GM10248 (cell line): ENCODE measurements around the gene ABHD13.
"Not testable (repeated sequence)": the region's sequence is repeated elsewhere in the genome, so short reads cannot be mapped to it uniquely, and the experiment has no call there.

ENCODE experiments used
- CTCF ChIA-PET: fragments of 300-600 bp; sonication (Branson Sonifier 250); formaldehyde crosslinking; extraction: SDS; loops from one replicate; lab custom pipeline; 2021; ENCODE audit warnings: antibody characterized with exemption; lab: Yijun Ruan, JAX
- POLR2A ChIA-PET: fragments of 350-650 bp; sonication (Branson Sonifier 250); formaldehyde crosslinking; extraction: SDS; loops from one replicate; lab custom pipeline; 2020; ENCODE audit warnings: antibody characterized with exemption; lab: Yijun Ruan, JAX
- DNase-seq: peaks from one replicate; pipeline ENCODE4 v3.0.0; 2012; ENCODE audit errors: extremely low spot score
- TF ChIP-seq, protein P1 (sequence below): IDR thresholded peaks from 2 replicates; pipeline ENCODE4 v1.5.1; 2012; ENCODE audit warnings: mild to moderate bottlenecking, low read depth; ENCODE audit errors: extremely low read depth, missing control alignments, control extremely low read depth

Gene ABHD13

DNA sequence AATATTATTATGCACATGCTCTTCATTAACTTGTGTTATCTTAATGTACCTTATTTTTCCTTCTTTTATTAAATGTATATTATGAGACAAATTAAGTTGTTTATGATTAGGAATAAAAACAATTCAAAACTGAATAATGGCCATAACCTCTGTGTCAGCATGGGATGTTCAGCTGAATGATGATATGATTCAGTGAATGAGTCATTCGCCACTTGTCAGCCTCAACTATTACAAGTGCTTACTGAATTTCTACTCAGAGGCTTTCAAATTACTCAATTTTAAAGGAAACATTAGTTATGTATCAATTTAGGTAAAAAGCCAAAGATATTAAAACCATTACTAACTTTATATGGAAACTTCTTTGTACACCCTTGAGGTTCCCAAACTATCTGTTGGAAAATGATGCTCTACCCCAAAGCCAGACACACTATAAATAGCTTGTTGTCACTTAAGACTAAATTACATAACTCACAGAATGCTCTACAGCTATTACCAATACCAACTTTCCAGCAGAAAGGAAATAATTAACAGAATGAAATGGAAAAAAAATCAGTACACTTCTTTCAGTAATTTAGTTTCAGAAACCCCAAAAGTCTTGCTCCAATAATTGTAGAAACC, 17.3 kb upstream of the ABHD13 start:
- TF ChIP-seq, protein P1, sequence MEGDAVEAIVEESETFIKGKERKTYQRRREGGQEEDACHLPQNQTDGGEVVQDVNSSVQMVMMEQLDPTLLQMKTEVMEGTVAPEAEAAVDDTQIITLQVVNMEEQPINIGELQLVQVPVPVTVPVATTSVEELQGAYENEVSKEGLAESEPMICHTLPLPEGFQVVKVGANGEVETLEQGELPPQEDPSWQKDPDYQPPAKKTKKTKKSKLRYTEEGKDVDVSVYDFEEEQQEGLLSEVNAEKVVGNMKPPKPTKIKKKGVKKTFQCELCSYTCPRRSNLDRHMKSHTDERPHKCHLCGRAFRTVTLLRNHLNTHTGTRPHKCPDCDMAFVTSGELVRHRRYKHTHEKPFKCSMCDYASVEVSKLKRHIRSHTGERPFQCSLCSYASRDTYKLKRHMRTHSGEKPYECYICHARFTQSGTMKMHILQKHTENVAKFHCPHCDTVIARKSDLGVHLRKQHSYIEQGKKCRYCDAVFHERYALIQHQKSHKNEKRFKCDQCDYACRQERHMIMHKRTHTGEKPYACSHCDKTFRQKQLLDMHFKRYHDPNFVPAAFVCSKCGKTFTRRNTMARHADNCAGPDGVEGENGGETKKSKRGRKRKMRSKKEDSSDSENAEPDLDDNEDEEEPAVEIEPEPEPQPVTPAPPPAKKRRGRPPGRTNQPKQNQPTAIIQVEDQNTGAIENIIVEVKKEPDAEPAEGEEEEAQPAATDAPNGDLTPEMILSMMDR = no peak
- CTCF ChIA-PET = no interaction called here
- DNase-seq = no peak
- POLR2A ChIA-PET = no interaction called here

DNA sequence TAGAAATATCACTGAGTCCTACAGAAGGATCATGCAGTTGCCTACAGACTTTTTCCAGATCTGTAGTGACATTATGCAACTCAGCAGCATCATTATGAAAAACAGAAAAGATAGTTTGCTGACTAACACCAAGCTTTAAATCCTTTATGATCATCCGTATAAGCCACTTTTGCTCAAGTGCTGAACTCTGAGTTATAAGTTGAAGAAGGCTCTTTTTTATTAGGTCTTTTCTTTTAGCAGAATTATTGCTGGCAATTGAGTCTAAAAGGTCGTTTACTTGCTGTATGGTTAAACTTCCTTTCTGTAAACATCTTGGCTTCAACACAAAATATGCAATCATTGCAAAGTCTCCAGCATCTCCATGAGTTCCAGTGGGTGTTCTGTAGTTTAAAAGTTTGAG, 7.6 kb upstream of the ABHD13 start:
- POLR2A ChIA-PET = no interaction called here

DNA sequence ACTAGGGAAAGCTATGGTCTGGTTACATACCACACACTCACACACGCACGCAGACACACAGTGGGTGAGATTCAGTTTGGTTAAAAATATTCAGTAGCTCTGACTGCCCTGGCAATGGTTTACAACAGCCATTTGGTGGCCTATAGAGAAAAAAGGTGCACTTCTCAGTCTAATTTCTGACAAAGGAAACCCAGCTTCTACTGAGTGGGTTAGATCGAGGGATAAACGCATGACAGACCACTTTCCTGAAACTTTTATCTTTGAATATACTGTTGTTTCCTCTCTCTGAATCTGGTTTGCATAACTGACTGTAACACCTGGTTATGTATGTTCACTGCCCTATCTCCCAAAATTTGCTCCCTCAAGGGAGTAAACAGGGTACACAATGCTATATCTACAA, 5.3 kb upstream of the ABHD13 start:
- CTCF ChIA-PET = interaction anchor here (1.1 to 1.3 kb wide), 2 partner anchors 18 to 57 kb away, joined by 4 read pairs; no protein-coding TSS in a partner anchor
- no peak for DNase-seq
- TF ChIP-seq, protein P1 = no peak
- POLR2A ChIA-PET = no interaction called here

More for the DNA sequence above, 7.6 kb upstream of the ABHD13 start:
- DNase-seq = no peak
- TF ChIP-seq, protein P1 = no peak
- CTCF ChIA-PET = interaction anchor here (1.0 kb wide), 1 partner anchor 12 kb away, joined by 3 read pairs; no protein-coding TSS in a partner anchor

DNA sequence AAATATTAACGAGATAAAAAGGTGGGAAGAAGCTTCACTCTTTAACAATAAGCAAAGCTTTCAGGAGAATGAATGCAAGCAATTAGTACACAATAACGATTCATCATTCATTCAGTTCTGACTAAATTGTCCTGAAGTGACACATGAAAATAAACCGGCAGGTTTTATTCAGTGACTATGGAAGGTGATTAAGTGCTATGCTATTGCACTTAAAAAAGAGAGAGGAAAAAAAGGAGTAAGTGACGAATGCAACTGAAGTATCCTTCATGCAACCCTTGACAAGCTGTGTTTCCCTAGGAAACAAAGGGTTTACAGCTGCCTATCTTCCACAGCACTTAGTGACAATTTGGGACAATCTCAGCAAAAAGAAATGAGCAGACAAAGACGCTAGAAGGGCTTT, 4.2 kb upstream of the ABHD13 start:
- POLR2A ChIA-PET = no interaction called here
- no peak for DNase-seq
- CTCF ChIA-PET = interaction anchor here (1.3 to 1.5 kb wide), 2 partner anchors 9 to 17 kb away, joined by 3 to 4 read pairs; no protein-coding TSS in a partner anchor
- TF ChIP-seq, protein P1 = no peak

DNA sequence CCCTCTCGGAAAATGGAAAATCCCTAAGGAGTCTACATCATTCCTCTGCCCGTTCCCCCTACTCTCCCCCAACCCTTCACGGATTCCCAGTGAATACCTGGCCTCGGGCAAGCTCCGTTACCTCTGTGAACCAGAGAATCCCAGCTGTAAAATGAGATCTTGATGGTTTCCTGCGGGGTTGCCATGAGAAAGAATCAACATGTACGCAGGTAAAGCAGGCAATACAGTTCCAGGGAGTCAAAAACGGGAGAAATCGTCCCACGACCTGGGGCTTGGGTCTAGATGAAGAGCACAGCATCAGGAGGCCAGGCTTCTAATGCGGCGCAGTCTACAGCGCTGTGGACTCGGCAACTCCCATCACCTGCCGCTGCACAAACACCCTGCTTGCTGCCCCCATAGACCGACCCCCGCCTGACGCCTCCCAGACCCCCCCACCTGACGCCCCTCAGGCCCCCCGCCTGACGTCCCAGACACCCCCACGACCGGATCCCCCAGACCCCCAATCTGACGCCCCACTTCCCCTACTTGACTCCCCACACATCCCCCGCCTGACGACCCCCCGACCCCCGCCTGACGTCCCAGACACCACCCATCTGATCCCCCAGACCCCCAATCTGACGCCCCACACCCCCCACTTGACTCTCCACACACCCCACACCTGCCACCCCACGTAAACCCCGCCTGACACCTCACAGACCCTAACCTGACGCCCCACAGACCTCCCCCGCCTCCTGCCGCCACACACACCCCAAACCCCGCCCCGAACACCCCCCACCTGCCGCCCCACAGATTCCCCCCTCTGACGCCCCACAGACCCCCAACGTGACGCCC, 3.5 kb upstream of the ABHD13 start:
- TF ChIP-seq, protein P1 = no peak
- ChIA-PET POLR2A (no interaction called here), CTCF (interaction anchor here (1.5 kb wide), 1 partner anchor 9 kb away, joined by 3 read pairs; no protein-coding TSS in a partner anchor)
- no peak for DNase-seq

DNA sequence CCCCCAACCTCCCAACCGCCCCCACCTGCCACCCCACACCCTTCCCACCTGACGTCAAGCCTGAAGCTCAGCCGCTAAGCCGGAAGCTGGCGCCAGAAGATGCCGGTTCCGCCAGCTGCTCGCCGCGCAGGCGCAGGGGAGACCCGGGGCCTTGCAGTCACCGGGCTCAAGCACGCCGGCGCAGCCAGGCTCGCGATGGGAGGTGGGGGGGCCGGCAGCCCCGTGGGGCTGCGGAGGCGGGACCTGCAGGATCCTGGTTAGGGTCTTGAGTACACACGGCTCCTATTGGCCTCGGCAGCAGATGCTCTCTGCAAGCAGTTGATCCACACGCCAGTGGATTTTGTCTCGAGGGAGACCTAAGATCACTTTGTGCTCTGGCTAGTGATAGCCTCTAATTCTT, 2.8 kb upstream of the ABHD13 start, which contains the start of gene LIG4:
Gene LIG4 (minus strand): TSS at position 101 of the 400 bp plus-strand sequence. CDS start 4,268 bp downstream, outside the sequence.
- ChIA-PET CTCF (interaction anchor here (1.5 to 2.2 kb wide), 2 partner anchors 8 to 12 kb away, joined by 3 to 5 read pairs; no protein-coding TSS in a partner anchor), POLR2A (no interaction called here)
- DNase-seq = peak; percentile 93
- TF ChIP-seq, protein P1 = no peak

DNA sequence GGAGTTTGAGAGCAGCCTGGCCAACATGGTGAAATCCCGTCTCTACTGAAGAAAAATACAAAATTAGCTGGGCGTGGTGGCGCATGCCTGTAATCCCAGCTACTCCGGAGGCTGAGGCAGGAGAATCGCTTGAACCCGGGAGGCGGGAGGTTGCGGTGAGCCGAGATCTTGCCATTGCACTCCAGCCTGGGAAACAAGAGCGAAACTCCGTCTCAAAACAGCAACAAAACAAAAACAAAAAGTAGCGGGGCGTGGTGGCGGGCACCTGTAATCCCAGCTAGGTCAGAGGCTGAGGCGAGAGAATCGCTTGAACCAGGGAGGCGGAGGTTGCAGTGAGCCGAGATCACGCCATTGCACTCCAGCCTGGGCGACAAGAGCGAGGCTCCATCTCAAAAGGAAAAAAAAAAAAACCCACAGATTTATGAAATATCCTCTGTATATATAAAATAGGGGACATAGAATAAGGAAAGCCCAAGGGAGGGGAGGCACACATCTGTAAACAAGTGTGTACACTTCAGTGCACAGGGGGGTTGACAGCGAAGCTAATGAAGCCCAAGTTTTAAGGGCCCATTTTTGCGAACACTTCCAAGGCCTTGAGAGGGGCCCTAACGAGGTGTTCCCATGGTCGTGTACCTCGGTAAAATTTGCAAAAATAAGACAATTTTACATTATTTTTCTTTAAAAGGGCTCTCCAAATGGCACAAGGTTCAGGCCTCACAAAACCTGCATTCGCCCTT, 717 bp upstream of the ABHD13 start:
- DNase-seq, POLR2A ChIA-PET: not testable (repeated sequence)
- CTCF ChIA-PET = interaction anchor here (1.0 to 2.2 kb wide), 5 partner anchors 9 to 53 kb away, joined by 3 to 5 read pairs (median 3); no protein-coding TSS in a partner anchor
